Endodermal cell (in vitro differentiated cells): ENCODE results near the gene MAGEA2. TPM values are rescaled to one million over a fixed set of nuclear protein-coding genes. Genes with fewer than 3 reads are reported as not detected.
"Not testable (repeated sequence)": the region's sequence is repeated elsewhere in the genome, so short reads cannot be mapped to it uniquely, and the experiment has no call there.

Source experiments
- DNase-seq: peaks from one replicate; pipeline ENCODE4 v3.0.0-alpha.2; 2017
- H3K27ac ChIP-seq: 2 replicates; pipeline ENCODE4 v1.5.1; 2013; ENCODE audit warnings: mild to moderate bottlenecking, low read depth, low read length, moderate library complexity
- H3K27me3 ChIP-seq: 2 replicates; pipeline ENCODE4 v1.6.1; 2013; ENCODE audit warnings: mild to moderate bottlenecking, low read length, moderate library complexity; ENCODE audit not compliant: insufficient read depth, control insufficient read depth, poor library complexity, severe bottlenecking
- H3K36me3 ChIP-seq: 2 replicates; pipeline ENCODE4 v1.7.0; 2013; ENCODE audit warnings: mild to moderate bottlenecking, low read length, moderate library complexity; ENCODE audit not compliant: control insufficient read depth, insufficient read depth
- H3K4me1 ChIP-seq: one replicate; pipeline ENCODE4 v1.7.0; 2013; ENCODE audit warnings: low read length; ENCODE audit not compliant: control insufficient read depth, insufficient read depth
- H3K4me3 ChIP-seq: 2 replicates; pipeline ENCODE4 v1.5.1; 2013; ENCODE audit warnings: mild to moderate bottlenecking, low read length, moderate library complexity
- H3K9ac ChIP-seq: 2 replicates; pipeline ENCODE4 v1.6.1; 2013; ENCODE audit warnings: mild to moderate bottlenecking, low read length, moderate library complexity; ENCODE audit not compliant: poor library complexity, severe bottlenecking; ENCODE audit errors: extremely low read depth
- H3K9me3 ChIP-seq: 2 replicates; pipeline ENCODE4 v1.6.1; 2013; ENCODE audit warnings: mild to moderate bottlenecking, low read length, moderate library complexity; ENCODE audit not compliant: control insufficient read depth
- H3K27ac Mint-ChIP-seq: 2 replicates; pipeline ENCODE4 v1.8.0; 2020; ENCODE audit warnings: mixed read lengths
- H3K27me3 Mint-ChIP-seq: 2 replicates; pipeline ENCODE4 v1.8.0; 2021; ENCODE audit warnings: mild to moderate bottlenecking, mixed read lengths; ENCODE audit not compliant: insufficient read depth
- H3K36me3 Mint-ChIP-seq: 2 replicates; pipeline ENCODE4 v1.8.0; 2020; ENCODE audit warnings: low read depth, mixed read lengths
- H3K4me1 Mint-ChIP-seq: 2 replicates; pipeline ENCODE4 v1.8.0; 2020; ENCODE audit warnings: mixed read lengths
- H3K4me3 Mint-ChIP-seq: 2 replicates; pipeline ENCODE4 v1.8.0; 2020; ENCODE audit warnings: mild to moderate bottlenecking, moderate library complexity, mixed read lengths
- H3K9me3 Mint-ChIP-seq: 2 replicates; pipeline ENCODE4 v1.8.0; 2020; ENCODE audit warnings: mild to moderate bottlenecking, mixed read lengths
- WGBS, 2 experiments: methylation state at CpG; one replicate each; pipeline versions ENCODE4 v1.1.5 to v1.1.7; 2013; ENCODE audit warnings: missing lambda C conversion rate in 2 of 2, mixed read lengths in 1 of 2; ENCODE audit not compliant: insufficient coverage in 1 of 2, insufficient read length in 1 of 2; 5-methylcytosine and 5-hydroxymethylcytosine counted together
- total RNA-seq, 2 donors: library from RNA; stranded (reverse); fragmentation: NEBNext Ultra II Directional in 1 of 2; extraction: Animal tissue kit (Norgen Biotek cat#: 25700) in 1 of 2; gene quantifications; 2 replicates in 1 of 2; 3 replicates in 1 of 2; pipeline ENCODE4 v1.2.1, GENCODE V29; 2021
- TF ChIP-seq, protein P1 (sequence below): fragments of 200-600 bp; sonication (generic); conservative IDR thresholded peaks from 2 replicates; pipeline ENCODE4 v1.5.0; 2021; ENCODE audit warnings: antibody characterized with exemption, mild to moderate bottlenecking

Gene MAGEA2
- total RNA-seq, 2 donors from 2014 or later = 0.53 TPM; not detected in 1

- H3K36me3 ChIP-seq = no peaks in the 10 kb centered on the region
- no peaks in the 10 kb centered on the region for H3K36me3 Mint-ChIP-seq
- H3K4me3 ChIP-seq = no peak overlapping the region
- no peak overlapping the region for H3K27ac ChIP-seq
- no peak overlapping the region for H3K4me3 Mint-ChIP-seq
- no peak overlapping the region for H3K27ac Mint-ChIP-seq
- H3K27me3 Mint-ChIP-seq = peaks cover 3% of the 10 kb centered on the region
- peaks cover 62% of the 10 kb centered on the region for H3K9me3 Mint-ChIP-seq
- WGBS, 2 experiments = 84 to 100% methylated on average over 1 to 12 of the region's 12 CpGs
- TF ChIP-seq, protein P1, sequence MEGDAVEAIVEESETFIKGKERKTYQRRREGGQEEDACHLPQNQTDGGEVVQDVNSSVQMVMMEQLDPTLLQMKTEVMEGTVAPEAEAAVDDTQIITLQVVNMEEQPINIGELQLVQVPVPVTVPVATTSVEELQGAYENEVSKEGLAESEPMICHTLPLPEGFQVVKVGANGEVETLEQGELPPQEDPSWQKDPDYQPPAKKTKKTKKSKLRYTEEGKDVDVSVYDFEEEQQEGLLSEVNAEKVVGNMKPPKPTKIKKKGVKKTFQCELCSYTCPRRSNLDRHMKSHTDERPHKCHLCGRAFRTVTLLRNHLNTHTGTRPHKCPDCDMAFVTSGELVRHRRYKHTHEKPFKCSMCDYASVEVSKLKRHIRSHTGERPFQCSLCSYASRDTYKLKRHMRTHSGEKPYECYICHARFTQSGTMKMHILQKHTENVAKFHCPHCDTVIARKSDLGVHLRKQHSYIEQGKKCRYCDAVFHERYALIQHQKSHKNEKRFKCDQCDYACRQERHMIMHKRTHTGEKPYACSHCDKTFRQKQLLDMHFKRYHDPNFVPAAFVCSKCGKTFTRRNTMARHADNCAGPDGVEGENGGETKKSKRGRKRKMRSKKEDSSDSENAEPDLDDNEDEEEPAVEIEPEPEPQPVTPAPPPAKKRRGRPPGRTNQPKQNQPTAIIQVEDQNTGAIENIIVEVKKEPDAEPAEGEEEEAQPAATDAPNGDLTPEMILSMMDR = no peak
- H3K4me1 Mint-ChIP-seq = no peaks in the 10 kb centered on the region
- H3K9me3 ChIP-seq = no peaks in the 10 kb centered on the region
- H3K27me3 ChIP-seq = no peaks in the 10 kb centered on the region
- H3K9ac ChIP-seq = no peak overlapping the region
- H3K4me1 ChIP-seq = no peaks in the 10 kb centered on the region
- no peak for DNase-seq
Observed at GRCh38 chrX:152735860-152736511, 17.7 kb downstream of the MAGEA2 start.

GRCh38 chrX:152735101-152735500 is 18.5 kb downstream of the MAGEA2 start:
- Histone ChIP-seq H3K9ac (no peak overlapping the region), H3K9me3 (no peaks in the 10 kb centered on the region), H3K27ac (no peak overlapping the region), H3K4me3 (no peak overlapping the region), H3K4me1 (no peaks in the 10 kb centered on the region), H3K27me3 (no peaks in the 10 kb centered on the region), H3K36me3 (no peaks in the 10 kb centered on the region)
- peaks cover 3% of the 10 kb centered on the region for H3K27me3 Mint-ChIP-seq
- WGBS, 2 experiments = 96% methylated on average over 2 of the region's 2 CpGs; no CpG with 5 or more reads in 1 of the 2 experiments
- H3K4me1 Mint-ChIP-seq = no peaks in the 10 kb centered on the region
- H3K9me3 Mint-ChIP-seq = peaks cover 60% of the 10 kb centered on the region
- H3K27ac Mint-ChIP-seq = no peak overlapping the region
- H3K36me3 Mint-ChIP-seq = no peaks in the 10 kb centered on the region
- H3K4me3 Mint-ChIP-seq = no peak overlapping the region
- TF ChIP-seq, protein P1 = no peak
- no peak for DNase-seq

DNA sequence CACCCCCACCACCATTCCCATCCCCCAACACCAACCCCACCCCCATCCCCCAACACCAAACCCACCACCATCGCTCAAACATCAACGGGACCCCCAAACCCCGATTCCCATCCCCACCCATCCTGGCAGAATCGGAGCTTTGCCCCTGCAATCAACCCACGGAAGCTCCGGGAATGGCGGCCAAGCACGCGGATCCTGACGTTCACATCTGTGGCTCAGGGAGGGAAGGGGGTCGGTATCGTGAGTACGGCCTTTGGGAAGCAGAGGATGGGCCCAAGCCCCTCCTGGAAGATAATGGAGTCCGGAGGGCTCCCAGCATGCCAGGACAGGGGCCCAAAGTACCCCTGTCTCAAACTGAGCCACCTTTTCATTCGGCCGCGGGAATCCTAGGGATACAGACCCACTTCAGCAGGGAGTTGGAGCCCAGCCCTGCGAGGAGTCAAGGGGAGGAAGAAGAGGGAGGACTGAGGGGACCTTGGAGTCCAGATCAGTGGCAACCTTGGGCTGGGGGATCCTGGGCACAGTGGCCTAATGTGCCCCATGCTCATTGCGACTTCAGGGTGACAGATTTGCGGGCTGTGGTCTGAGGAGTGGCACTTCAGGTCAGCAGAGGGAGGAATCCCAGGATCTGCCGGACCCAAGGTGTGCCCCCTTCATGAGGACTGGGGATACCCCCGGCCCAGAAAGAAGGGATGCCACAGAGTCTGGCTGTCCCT is 19.3 kb downstream of the MAGEA2 start:
- not testable (repeated sequence) for H3K27me3 ChIP-seq, H3K9ac ChIP-seq, H3K27me3 Mint-ChIP-seq, H3K27ac ChIP-seq, H3K4me3 Mint-ChIP-seq, H3K4me1 Mint-ChIP-seq, H3K36me3 ChIP-seq, H3K27ac Mint-ChIP-seq, H3K9me3 ChIP-seq, DNase-seq, H3K36me3 Mint-ChIP-seq, H3K4me1 ChIP-seq, H3K4me3 ChIP-seq
- peaks cover 52% of the 10 kb centered on the region for H3K9me3 Mint-ChIP-seq
- 96 to 97% methylated on average over 5 to 22 of the region's 22 CpGs for WGBS, 2 experiments
